SKM-1 treated with dmso at 0.1 percent for 144 hours (cell line): ENCODE results near the gene STX3.
"Not testable (repeated sequence)": the region's sequence is repeated elsewhere in the genome, so short reads cannot be mapped to it uniquely, and the experiment has no call there.

Experiments used
- DNase-seq: peaks from one replicate; lab custom pipeline; 2025; ENCODE audit not compliant: unreplicated experiment; lab: John Stamatoyannopoulos, UW

STX3 gene

DNA sequence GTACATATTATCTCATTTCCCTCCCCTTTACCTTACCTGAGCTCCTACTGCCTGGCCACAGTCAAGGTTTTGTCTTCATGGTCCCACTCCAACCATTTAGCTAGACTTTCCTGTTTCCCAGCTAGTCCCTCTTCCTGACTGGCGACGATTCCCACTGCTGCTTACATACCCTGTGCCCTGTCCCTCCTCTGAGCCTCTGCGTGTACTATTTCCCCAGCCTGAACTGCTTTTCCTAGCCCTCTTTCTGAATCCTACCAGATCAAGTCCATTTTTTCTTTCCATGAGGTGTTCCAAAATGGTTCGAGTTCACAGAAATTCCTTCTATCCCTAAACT is 32.0 kb downstream of the STX3 start:
- no peak for DNase-seq

DNA sequence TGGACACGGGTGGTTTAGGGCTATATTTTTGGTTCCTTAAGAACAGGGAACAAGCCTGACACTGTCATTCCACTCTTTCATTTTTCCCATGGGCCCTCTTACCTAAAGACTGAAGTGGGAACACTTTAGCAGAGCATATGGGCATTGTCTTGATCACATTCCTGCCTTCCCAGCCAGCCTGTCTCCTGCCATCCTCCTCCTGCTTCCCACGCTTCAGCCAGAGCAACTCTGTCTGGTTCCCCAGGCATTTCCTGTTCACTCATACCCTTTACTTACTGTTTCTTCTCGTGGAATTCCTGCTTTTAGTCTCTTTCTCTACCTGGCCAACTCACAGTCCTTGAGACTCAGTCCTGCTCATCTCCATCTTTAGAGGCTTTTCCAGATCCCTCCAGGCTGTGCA is 32.6 kb downstream of the STX3 start:
- DNase-seq = no peak

DNA sequence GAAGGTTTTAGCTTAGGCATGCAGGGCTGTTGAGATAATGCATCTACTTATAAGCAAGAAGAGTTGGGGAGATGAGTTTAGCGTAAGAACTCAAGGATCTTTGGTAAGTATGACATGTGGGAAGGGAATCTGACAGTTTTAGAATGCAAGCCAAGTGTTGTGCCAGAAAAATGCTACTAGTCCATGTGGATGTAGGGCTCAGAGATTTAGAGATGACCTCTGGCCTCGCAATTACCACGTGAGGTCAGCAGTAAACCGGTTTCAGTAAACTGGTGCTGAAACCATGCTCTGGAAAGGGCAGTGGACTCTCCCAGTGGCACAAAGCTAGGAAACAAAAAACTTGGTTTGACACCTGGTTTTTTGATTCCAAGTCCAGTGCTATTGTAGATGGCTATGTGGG is 36.5 kb downstream of the STX3 start:
- DNase-seq = no peak

DNA sequence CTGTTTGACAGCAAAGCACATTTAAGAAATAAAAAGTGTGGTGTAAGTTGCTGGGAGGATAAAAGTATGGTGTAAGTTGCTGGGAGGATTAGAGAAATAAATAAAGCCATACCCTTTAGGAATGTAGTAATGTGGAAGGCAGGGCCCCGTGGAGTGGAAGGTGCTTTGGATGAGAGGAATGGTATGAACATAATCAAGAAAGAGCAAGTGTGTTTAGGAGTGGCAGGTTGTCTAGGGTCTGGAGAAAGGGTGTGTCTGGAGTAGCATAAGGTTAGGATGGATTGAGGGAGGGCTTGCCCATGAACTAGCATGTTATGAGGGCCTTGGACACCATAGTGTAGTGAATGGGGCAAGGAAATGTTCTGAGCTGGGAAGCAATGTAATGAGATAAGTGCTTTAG is 37.3 kb downstream of the STX3 start:
- DNase-seq = no peak

DNA sequence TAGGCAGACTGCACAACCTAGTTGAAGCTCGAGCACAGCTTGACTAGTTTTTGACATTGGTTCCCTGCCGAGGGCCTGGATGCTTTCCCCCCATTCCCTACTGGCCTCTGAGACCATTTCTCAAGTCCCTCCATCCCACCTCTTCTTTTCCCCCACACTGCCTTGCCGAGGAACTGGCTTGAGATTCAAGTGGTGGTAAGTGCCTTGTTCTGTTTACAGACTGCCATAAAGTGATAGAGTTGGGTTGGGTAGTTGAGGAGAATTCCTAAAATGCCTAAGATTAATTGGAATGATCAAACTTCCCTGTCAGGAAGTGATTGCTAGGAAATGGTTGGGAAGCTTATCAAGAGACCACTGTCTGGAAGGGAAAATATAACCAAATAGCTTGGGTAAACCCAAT is 39.2 kb downstream of the STX3 start:
- no peak for DNase-seq

DNA sequence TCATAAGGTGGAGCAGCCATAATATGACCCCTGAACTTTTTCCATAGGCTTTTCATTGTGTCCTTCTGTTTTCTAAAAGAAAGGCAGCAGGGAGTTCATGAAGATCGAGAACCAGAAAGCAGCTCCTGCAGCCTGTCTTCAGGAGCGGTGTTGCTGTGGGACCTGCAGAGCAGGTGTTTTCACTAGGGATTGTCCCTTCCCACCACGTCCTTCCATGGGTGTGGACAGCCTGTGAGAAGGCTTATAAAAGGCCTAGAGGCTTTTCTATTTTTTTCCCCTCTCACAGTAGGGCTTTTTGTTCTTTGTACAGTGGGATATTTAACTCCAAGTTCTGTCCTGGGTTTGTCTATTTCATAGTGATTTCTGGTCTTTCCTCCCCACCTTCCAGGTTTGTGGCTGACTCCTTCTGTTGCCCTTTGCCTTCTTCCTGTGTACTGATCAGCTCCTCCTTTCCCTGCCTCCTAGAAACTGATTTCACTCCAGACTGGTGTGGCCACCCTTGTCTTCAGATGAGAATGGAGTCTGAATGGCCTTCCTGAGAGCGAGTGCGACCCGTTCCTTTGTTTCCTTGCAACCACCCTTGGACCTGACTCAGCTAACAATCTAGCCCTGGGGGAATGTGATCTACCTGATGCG is 45.3 kb downstream of the STX3 start:
- no peak for DNase-seq

DNA sequence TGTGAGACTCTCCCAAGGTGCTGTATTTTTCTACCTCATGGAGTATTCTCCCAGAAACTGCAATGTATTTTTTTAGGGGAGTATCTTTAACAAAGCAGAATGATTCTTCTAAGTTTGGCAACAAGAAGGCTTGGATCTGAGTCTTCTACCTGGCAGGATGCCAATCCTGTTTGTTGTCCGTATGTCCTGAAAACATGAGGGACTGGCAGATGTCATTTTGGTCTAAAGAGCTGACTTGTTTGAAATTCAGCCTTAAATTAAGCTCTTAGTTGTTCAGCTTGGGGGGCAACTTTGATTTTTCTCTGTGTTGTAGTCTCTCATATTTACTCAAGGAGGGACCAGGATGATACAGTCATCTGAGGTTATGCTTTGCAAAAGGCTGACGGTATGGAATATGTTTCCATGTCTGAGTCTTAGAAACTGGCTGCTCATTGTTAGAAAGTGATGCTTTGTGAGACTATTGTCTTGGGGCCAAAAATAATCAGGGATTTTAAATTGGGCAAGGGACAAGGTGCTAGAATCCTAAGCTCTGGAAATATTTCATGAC is 46.1 kb downstream of the STX3 start:
- DNase-seq = no peak

DNA sequence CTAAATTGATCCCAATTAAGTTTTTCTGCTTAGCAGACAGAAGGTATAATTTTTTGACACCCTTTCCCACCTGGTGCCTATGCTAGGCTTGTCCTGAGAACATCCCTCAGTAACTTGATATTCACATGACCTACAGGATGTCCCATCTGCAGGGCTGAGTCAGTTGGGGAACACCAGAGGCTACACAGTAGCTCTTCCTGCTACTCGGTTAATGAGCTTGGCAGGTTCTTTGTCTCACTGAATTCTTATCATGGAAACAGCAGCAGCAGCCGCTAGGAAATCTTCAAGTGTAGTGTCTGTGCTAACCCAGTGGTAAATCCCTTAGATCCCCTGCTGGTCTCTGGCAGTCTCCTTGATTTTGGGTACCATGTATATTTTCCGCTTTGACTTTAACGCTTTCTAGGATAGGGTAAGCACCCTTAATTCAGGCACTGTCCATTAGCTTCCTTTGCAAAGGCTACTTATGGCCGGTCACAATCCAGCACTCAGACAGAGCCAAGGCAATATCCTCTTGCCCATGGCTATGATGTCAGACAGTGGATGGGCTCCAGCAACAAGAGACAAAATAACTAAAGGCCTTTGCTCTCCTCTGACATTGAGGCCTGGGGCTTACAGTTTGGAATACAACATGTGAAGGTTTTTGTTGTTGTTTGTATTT is 46.9 kb downstream of the STX3 start:
- no peak for DNase-seq

DNA sequence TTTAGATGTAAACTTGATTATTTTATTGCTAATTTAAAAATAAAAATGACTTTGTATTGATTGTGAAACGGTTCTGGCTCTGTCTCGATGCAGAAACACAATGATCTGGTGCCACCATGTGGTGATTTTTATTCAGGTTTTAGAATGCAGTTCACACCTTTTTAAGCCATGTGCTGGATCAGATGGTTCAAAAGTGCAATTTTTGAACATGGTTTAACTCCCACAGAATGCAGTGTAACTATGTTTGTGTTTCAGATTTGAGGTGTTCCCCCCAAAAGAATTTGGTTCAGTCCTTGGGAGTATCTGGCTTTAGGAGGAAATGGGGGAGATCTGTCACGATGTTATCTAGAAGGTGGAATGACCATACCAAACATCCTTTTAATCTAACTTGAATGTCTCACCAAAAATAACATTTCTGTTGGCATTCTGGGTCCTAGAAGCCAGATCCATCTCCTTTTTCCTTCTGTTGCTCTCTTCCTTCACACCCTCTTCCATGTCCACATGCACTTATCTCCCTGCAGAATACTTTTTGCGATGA is 47.5 kb downstream of the STX3 start:
- peak; percentile 54 for DNase-seq

DNA sequence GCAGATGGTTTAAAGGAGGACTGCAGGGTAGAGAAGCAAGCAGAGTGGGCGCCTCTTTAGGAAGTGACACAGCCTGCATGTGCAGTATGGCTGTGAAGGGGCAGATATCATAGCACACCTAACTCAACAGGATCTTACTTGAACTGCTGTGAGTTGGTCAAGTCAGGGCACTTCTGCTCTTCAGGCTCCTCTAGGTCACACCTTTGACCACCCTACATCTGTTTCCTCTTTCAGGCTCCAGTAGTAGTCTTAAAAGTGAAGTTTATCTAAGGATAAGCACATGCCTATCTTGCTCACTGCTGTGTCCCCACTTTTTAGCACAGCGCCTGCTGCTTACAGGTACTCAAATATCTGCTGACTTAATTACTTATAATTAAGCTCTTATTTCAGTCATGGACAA is 48.9 kb downstream of the STX3 start:
- DNase-seq = no peak

DNA sequence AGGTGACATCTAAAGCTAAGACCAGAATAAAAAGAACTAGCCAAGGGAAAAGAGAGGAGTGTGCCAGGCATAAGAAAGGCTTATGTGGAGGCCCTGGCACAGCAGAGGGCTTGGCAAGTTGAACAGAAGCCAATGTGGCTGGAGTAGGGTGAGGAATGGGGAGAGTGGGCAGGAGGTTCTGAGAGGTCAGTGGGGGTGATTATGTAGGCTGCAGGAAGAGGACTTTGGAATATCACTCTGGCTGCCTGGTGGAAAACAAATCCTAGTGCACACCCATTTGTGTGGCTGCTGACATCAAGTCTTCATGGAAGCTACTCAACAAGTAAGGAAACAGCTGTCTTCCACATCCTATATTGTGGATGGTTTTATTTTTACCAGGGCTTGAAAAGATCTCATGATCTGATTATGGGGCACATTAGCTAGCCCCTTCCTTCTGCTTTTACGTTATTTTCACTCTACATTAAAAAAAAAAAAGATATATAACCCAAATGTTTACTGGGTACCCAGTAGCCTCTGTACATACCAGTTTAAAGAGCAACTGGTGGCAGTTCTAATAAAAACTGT is 52.0 kb downstream of the STX3 start:
- no peak for DNase-seq

DNA sequence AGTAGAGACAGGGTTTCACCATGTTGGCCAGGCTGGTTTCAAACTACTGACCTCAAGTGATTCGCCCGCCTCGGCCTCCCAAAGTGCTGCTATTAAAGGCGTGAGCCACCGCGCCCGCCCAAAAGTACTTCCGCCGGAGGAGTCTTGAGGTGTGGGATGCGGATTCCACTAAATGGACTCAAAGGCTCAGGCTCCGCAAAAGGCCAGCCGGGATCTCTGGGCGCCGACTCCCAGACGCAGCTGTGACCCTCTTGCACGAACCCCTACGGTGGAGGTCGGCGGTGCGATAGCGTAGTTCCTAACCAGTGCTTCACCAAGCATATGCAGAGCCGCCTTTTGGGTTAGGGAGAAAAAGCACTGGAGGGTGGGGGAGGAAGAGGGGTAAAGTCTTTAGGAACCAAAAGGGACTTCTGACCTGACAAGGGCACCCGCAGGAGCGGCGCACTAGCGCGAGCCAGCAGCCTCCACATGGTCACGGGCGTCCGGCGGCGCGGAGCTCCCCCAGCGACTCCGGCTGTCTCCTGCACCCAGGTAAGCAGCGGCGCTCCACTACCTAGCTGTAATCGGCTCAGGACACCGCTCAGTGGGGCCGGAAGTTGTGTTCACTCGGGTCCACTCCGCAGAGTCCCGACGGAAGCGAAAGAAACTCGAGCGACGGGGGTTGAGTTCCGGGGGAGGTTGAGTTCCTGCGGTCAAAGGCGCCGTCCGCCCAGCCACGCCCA is 55.2 kb downstream of the STX3 start, which contains the start of gene MRPL16:
Gene MRPL16, minus strand, starts transcription at position 590 of the 722 bp plus-strand sequence. Its CDS starts 120 bp downstream, at position 470.
- peak; percentile 86 for DNase-seq

DNA sequence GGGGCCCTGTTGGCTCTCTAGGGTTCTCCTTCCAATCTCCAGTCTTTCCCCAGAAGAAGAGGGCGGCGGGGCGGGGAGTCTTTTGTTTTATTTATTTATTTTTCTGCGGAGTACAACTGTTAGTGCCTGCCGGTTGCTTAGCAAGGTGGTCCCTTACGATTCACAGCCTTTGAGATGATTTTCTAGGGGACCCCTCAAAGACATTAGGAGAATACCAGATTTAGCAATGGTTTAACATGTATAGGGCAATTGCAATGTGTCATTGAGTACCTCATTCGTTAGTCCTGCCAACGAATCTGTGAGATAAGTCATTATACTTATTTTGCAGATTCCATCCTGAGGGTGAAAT is 55.7 kb downstream of the STX3 start:
- DNase-seq = no peak

DNA sequence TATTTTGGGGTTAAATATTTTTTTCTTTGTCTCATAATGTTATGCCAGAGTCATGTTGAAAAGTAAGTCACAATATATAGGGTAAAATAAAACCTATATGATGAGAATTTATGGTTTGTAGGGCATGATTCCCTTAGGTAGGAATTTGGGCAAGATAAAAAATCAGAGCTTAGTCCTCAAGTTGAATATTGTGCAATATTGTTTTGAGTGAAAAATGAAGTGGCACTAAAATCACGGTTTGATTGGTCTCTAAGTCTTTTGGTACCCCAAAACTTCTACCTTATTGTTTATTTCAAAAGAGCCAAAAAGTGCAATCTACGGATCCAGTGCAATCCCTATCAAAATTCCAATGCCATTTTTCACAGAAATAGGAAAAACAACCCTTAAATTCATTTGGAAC is 57.0 kb downstream of the STX3 start:
- DNase-seq = no peak

DNA sequence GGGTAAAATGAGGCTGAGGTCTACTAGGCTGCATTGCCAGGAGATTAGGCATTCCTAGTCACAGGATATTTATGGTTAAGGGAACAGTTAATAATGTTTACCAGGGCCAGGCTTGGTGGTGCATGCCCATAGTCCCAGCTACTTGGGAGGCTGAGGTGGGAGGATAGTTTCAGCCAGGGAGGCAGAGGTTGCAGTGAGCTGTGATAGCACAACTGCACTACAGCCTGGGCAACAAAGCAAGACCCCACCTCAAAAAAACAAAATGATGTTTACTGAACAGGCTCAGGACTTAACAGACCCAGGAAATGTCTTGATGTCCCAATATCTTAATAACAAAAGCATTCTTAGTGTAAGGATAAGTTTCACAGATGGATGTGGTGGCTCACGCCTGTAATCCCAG is 58.2 kb downstream of the STX3 start:
- no peak for DNase-seq

DNA sequence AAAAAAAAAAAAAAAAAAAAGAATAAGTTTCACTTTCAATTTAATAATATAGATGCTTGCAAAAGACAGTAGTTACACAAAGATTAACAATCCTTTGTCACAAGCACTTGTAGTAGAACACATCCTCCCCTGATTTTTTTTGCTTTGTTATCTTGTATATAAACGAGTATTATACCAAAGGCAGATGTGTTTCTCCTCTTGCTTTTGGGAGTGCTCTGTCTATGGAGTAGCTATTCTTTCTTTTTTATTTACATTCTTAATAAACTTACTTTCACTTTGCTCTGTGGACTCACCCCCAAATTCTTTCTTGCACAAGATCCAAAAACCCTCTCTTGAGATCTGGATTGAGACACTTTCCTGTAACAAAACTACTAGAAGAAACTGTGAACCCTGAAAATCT is 58.8 kb downstream of the STX3 start:
- no peak for DNase-seq

DNA sequence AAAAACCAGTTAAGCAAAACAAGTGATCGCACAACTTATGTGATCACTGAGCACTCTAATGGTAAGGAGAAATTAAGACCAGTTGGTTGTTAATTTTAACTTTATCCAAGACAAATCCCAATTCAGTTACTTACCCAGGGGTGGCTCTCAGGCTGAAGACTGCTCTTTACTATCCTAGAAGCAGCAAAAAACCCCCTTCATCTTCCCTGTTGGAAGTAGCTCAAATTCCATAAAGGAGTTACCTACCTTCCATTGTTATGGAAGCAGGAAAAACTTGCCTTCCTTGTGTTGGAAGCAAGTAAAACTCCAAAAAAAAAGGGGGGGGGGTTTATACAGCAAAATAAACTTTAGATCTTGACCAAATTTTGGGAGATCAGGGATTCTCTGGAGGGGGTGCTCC is 60.6 kb downstream of the STX3 start:
- DNase-seq = no peak

DNA sequence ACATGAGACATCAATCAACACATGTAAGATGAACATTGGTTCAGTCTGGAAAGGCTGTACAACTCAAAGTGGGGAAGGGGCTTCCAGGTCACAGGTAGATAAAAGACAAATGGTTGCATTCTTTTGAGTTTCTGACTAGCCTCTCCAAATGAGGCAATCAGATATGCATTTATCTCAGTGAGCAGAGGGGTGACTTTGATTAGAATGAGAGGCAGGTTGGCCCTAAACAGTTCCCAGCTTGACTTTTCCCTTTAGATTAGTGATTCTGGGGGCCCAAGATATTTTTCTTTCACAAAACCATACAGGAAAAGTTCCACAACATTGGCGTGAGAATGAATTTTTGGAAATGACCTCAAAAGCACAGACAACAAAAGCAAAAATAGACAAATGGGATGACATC is 61.3 kb downstream of the STX3 start:
- not testable (repeated sequence) for DNase-seq

DNA sequence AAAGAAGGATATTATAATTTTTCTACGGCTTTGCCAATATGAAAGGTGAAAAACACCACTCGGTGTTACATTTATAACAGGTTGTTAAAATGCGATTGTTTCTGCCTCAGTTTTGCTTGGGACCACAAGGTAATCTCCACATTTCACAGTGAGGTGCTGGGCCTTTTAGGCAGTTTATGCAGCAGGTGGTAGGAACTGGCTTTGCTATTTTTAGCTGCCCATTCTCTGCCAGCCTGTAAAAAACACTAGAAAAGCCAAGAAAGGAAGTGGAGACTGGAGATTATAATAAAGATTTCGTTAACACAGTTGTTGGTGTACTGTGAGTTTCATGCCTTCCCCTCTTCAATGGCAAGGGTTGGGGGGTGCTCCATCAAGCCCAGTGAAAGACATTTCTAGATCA is 63.4 kb downstream of the STX3 start:
- no peak for DNase-seq

DNA sequence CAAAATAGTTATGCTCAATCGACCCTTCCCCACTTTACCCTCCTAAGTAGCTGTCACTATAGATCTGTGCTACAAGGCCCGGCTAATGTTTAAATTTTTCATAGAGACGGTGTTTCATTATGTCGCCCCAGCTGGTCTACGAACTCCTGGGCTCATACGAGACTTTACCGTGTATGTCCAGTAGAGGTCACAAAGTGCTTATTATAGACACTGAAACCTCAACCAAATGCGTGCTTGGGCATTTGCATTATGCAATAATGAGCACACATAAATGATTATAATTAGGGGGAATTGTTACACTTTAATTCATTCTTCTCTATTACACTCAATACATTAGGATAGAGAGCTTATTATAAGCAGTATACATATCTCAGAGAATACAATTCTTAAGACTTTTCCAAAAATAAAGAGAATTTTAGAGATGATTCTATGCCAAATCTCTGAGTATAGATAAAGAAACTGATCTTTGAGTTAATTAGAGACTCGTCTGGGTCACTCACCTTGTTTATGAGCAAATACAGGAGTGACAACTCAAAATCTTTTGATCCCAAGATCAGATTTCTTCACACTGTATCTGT is 67.9 kb downstream of the STX3 start:
- DNase-seq = peak; percentile 69

DNA sequence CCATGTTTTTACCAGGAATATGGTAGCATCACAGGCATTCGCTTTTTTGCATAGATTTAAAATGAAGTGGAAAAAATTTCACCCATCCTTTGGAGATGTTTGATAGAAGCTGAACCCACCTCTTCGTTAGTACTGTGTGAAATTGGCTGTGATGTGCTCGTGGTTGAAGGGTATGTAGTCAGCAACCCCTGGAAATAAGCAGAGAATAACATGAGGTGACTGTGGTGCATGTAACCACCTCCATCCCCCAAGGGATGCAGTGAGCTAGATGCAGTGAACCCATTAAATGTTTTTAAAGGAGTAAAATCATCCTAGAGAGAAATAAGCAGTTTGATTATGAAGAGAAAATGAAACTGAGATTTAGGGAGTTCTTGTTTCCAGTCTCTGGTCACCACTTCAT is 74.2 kb downstream of the STX3 start:
- DNase-seq = no peak
